Muscle layer of duodenum (tissue), 2 donors: ENCODE measurements around the gene FBLN2.

Source experiments
- H3K27ac ChIP-seq: one replicate; pipeline ENCODE4 v1.7.0; 2013; ENCODE audit warnings: mild to moderate bottlenecking, low read length
- H3K27me3 ChIP-seq: one replicate; pipeline ENCODE4 v1.7.0; 2013; ENCODE audit warnings: low read depth, mild to moderate bottlenecking, control low read depth, low read length
- H3K36me3 ChIP-seq, 2 donors: one replicate each; pipeline ENCODE4 v1.7.0; 2013; ENCODE audit warnings: low read length in 2 of 2, control low read depth in 1 of 2, mild to moderate bottlenecking in 1 of 2; ENCODE audit not compliant: insufficient read depth in 2 of 2, control insufficient read depth in 1 of 2
- H3K4me1 ChIP-seq, 2 donors: one replicate each; pipeline ENCODE4 v1.7.0; 2013; ENCODE audit warnings: low read length in 2 of 2, mild to moderate bottlenecking in 2 of 2, control low read depth in 1 of 2, moderate library complexity in 1 of 2; ENCODE audit not compliant: insufficient read depth in 2 of 2, control insufficient read depth in 1 of 2
- H3K4me3 ChIP-seq, 2 donors: one replicate each; pipeline ENCODE4 v1.7.0; 2013; ENCODE audit warnings: low read length in 2 of 2, low read depth in 1 of 2, mild to moderate bottlenecking in 1 of 2
- H3K9me3 ChIP-seq, 2 donors: one replicate each; pipeline ENCODE4 v1.7.0; 2013; ENCODE audit warnings: low read length in 2 of 2, control low read depth in 1 of 2, mild to moderate bottlenecking in 1 of 2; ENCODE audit not compliant: control insufficient read depth in 1 of 2
- donor health status: healthy.

Gene FBLN2

GRCh38 chr3:13607821-13608597 lies 59.1 kb downstream of the FBLN2 start:
- H3K27me3 ChIP-seq = no peaks in the 10 kb centered on the region
- H3K36me3 ChIP-seq = no peaks in the 10 kb centered on the region
- no peak overlapping the region for H3K27ac ChIP-seq
- H3K9me3 ChIP-seq = no peaks in the 10 kb centered on the region
- H3K4me3 ChIP-seq = no peak overlapping the region
- H3K4me1 ChIP-seq = no peaks in the 10 kb centered on the region

GRCh38 chr3:13608969-13609725 lies 60.2 kb downstream of the FBLN2 start:
- Histone ChIP-seq H3K27ac (no peak overlapping the region), H3K9me3 (no peaks in the 10 kb centered on the region), H3K4me1 (no peaks in the 10 kb centered on the region), H3K36me3 (no peaks in the 10 kb centered on the region), H3K4me3 (no peak overlapping the region), H3K27me3 (no peaks in the 10 kb centered on the region)

GRCh38 chr3:13610006-13610570 lies 61.2 kb downstream of the FBLN2 start:
- no peaks in the 10 kb centered on the region for H3K36me3 ChIP-seq
- H3K4me1 ChIP-seq = no peaks in the 10 kb centered on the region
- no peak overlapping the region for H3K27ac ChIP-seq
- H3K27me3 ChIP-seq = no peaks in the 10 kb centered on the region
- H3K9me3 ChIP-seq = no peaks in the 10 kb centered on the region
- H3K4me3 ChIP-seq = no peak overlapping the region

GRCh38 chr3:13611221-13611620 lies 62.3 kb downstream of the FBLN2 start:
- no peak overlapping the region for H3K4me3 ChIP-seq
- no peaks in the 10 kb centered on the region for H3K36me3 ChIP-seq
- H3K9me3 ChIP-seq = no peaks in the 10 kb centered on the region
- H3K27ac ChIP-seq = no peak overlapping the region
- no peaks in the 10 kb centered on the region for H3K27me3 ChIP-seq
- no peaks in the 10 kb centered on the region for H3K4me1 ChIP-seq

GRCh38 chr3:13612829-13613228 lies 63.9 kb downstream of the FBLN2 start:
- Histone ChIP-seq H3K36me3 (peaks cover 0 to 1% of the 10 kb centered on the region in 2 donors), H3K9me3 (no peaks in the 10 kb centered on the region), H3K4me3 (no peak overlapping the region), H3K27me3 (no peaks in the 10 kb centered on the region), H3K4me1 (no peaks in the 10 kb centered on the region), H3K27ac (no peak overlapping the region)

GRCh38 chr3:13613343-13614190 lies 64.6 kb downstream of the FBLN2 start:
- H3K36me3 ChIP-seq = peaks cover 0 to 3% of the 10 kb centered on the region in 2 donors
- H3K4me1 ChIP-seq = no peaks in the 10 kb centered on the region
- no peaks in the 10 kb centered on the region for H3K27me3 ChIP-seq
- H3K9me3 ChIP-seq = no peaks in the 10 kb centered on the region
- H3K4me3 ChIP-seq = no peak overlapping the region
- H3K27ac ChIP-seq = no peak overlapping the region

- H3K27ac ChIP-seq = no peak overlapping the region
- no peak overlapping the region for H3K4me3 ChIP-seq
- peaks cover 0 to 3% of the 10 kb centered on the region in 2 donors for H3K36me3 ChIP-seq
- no peaks in the 10 kb centered on the region for H3K27me3 ChIP-seq
- no peaks in the 10 kb centered on the region for H3K4me1 ChIP-seq
- no peaks in the 10 kb centered on the region for H3K9me3 ChIP-seq
Measured at GRCh38 chr3:13614607-13615006, 65.7 kb downstream of the FBLN2 start.

- no peak overlapping the region for H3K27ac ChIP-seq
- peaks cover 0 to 3% of the 10 kb centered on the region in 2 donors for H3K36me3 ChIP-seq
- H3K27me3 ChIP-seq = no peaks in the 10 kb centered on the region
- H3K4me1 ChIP-seq = no peaks in the 10 kb centered on the region
- no peak overlapping the region for H3K4me3 ChIP-seq
- H3K9me3 ChIP-seq = no peaks in the 10 kb centered on the region
Measured at GRCh38 chr3:13615019-13615528, 66.1 kb downstream of the FBLN2 start.

- no peak overlapping the region for H3K4me3 ChIP-seq
- H3K4me1 ChIP-seq = no peaks in the 10 kb centered on the region
- H3K9me3 ChIP-seq = no peaks in the 10 kb centered on the region
- no peaks in the 10 kb centered on the region for H3K27me3 ChIP-seq
- H3K27ac ChIP-seq = no peak overlapping the region
- peaks cover 0 to 4% of the 10 kb centered on the region in 2 donors for H3K36me3 ChIP-seq
Measured at GRCh38 chr3:13616359-13616758, 67.4 kb downstream of the FBLN2 start.

GRCh38 chr3:13617097-13617738 lies 68.3 kb downstream of the FBLN2 start:
- Histone ChIP-seq H3K4me1 (no peaks in the 10 kb centered on the region), H3K27me3 (no peaks in the 10 kb centered on the region), H3K36me3 (peaks cover 0 to 8% of the 10 kb centered on the region in 2 donors), H3K9me3 (no peaks in the 10 kb centered on the region), H3K27ac (no peak overlapping the region), H3K4me3 (no peak overlapping the region)
